Stimulated activated CD8-positive, alpha-beta memory T cell treated with anti-CD3 and anti-CD28 coated beads, Interleukin-15, amount 100 ng/mL, for 48 hours (primary cell): Measurements from ENCODE around the gene PREX1.

Source experiments
- DNase-seq, 2 donors: peaks; one replicate each; pipeline ENCODE4 v3.0.0-alpha.2; 2020; ENCODE audit warnings: low read depth in 2 of 2

PREX1 gene

GRCh38 chr20:48703511-48704219, 124.1 kb downstream of the PREX1 start:
- DNase-seq = no peak

DNA sequence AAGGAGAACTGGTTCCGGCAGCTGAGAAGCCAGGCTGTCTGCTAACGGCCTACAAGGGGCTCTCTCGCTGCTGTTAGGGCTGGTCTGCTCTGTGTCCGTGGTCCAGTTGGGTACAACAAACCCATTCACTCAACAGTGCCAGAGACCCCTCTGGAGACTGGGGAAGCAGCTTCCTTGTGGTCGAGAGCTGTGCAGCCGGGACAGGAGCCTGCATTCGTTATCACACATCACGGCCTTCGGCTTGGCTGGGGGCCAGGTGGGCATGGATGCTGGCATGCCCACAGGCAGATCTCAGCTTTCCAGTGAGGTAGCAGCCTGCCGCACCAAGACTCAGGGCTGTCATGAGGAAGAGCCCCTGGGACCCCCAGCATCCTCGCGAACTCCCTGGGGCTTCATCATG, 124.7 kb downstream of the PREX1 start:
- no peak for DNase-seq

GRCh38 chr20:48702455-48702913, 125.3 kb downstream of the PREX1 start:
- DNase-seq = no peak

DNA sequence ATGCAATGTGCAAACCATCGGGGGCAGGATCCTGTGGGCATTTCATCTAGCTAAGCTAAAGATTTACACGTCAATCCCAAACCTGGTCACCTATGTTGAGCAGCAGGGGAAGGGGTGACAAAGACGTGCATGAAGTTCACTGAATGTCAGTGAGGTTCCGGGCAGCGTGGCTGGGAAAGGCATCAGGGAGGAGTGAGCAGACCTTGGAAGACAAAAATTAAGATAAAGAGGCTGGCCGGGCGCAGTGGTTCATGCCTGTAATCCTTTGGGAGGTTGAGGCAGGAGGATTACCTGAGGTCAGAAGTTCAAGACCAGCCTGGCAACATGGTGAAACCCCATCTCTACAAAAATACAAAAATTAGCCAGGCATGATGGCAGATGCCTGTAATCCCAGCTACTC, 126.1 kb downstream of the PREX1 start:
- no peak for DNase-seq

DNA sequence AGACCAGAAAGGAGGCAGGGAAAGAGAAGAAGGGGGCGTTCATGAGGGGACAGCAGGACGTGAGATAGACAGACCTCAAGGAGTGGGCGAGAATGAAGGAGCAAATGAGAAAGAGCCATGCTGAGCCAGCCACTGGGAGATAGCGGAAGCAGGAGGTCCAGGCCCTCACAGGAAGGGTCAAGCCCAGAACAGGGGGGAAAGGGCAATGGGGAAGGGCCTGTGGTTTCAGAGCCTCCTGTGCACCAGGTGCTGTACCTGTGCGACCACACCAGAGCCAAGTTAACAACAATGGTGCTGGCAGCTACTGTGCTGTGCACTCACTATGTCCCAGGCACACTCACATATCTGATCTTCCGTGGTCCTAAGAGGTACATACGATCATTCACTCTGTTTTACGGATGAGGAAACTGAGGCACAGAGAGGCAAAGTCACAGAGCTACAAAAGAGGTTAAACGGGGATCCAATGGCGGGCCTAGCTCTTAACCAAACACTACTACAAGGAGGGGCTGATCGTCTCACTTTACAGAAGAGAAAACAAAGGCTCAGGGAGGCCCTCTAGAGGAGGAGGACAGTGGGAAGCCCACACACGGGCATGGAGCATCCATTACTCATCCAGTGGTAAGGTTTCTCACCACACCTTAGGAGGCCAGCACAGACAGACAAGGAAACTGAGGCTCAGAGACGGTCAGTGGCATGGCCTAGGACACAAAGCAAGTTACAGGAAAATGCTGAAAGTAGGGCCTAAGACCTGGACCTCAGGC, 129.1 kb downstream of the PREX1 start:
- no peak for DNase-seq

DNA sequence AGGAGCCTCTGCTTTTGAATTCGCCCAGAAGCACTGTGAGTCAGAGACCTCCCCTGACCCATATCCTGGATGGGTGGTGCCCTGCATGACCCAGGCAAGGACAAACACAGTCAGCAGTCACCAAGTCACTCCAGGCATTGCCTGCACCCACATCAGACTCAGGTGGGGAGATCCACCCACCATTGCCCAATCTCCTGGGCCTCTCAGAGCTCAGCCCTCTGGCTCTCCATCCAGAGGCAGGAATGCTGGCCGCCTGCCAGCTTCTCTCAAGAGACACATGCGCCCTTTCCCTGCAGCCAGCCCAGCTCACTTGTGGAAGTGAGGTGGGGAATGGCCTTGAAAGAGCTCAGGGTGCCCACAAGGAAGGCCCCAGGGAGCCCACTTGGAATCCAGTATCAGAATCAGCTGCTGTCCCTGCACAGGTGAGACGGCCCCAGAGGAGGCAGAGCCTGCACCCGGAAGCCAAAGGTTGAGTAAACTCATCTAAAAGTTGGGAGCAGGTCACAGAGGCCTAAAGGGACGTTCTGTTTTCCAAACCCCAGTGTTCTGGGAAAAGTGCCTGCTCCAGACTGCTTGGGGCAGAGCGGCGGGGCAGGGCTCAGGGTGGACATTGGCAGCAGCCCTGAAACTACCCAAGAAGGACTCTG, 129.8 kb downstream of the PREX1 start:
- no peak for DNase-seq

DNA sequence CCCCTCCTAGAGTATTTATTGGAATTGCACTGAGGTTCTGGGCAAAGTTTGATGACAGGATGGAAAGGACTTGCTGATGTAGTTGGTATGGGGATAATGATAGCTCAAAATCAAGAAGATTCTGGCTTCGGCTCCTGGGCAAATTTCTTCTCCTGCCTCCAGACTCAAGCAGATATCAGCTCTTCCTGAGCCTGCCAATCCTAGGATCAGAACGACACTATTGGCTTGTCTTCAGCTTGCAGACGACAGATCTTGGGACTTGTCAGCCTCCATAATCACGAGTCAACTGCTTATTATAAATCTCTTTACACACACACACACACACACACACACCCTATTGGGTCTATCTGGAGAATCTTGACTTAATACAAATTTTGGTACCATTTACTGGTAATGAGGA, 131.1 kb downstream of the PREX1 start:
- no peak for DNase-seq

GRCh38 chr20:48695738-48696137, 132.1 kb downstream of the PREX1 start:
- DNase-seq = no peak

DNA sequence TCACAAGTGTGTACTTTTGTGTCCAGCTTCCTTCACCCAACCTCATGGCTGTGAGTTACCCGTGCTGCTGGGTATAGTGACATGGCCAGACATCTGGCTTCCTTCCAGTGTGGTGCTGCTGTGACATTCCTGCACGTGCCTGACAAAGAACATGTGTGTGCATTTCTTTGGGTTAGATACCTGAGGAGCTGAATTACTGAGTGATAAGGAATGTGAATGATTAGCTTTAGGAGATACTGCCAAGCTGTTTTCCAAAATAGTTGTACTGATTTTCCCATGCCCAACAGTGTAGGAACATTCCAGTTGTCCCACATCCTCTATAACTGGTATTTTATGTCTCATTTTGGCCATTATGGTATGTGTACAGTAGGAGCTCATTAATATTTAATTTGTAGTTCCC, 132.5 kb downstream of the PREX1 start:
- no peak for DNase-seq

DNA sequence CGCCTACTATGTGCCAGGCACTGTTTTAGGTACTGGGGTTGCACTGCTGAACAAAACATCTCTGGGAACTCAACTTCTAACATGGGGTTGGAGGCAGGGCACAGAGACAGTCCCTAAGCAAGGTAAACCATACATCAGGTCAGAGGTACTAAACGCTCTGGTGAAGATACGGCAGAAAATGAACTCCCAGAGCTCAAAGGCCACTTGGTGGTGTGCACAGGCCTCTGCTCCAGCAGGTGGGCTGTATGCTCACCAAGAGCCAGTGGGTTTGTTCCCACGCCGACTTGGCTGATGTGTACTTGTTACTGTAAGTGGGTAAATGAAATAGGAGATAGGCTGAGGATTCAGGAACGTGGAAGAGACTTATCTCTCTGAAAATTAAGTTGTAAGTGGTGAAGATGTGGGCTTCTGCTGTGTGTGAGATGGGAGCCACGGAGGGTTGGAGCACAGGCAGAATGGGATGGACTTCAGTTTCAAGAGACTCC, 133.4 kb downstream of the PREX1 start:
- DNase-seq = no peak

- no peak for DNase-seq
Measured at GRCh38 chr20:48691523-48691922, 136.3 kb downstream of the PREX1 start.

DNA sequence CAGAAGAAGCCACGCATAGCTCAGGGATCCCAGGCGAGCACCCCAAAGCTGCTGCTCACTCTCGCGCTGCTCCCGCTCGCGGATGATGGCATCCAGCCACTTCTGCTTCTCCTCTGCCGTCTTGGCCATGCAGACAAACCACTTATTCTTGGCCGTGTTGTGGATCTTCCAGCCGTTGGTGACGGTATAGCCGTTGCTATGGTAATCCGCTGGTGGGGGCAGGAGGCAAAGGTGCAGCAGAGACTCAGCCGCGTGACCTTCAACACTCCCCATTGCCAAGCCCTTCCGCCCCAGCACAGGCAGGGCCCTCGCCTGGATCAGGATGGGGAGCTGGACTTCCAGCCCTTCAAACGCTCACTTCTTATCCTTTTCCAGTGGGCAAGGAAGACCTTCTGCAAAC, 136.9 kb downstream of the PREX1 start:
- no peak for DNase-seq

- no peak for DNase-seq
Measured at GRCh38 chr20:48689874-48690571, 137.8 kb downstream of the PREX1 start.

DNA sequence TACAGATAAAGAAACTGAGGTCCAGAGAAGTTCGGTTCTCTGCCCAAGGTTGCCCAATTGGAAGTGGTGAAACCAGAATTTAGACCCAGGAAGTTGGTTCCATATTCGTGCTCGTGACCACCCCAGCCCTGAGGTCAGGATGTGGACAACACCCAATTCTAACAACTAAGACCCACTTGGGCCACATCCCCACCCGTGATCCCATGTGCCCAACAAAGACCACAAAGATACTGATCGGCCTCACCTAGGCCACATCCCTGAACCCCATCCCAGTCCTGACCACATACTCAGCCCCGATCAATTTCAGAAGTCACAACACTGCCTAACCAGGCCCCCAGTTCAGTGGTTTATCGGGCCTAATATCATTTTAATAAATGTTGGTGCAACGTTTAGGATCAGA, 138.4 kb downstream of the PREX1 start:
- no peak for DNase-seq

DNA sequence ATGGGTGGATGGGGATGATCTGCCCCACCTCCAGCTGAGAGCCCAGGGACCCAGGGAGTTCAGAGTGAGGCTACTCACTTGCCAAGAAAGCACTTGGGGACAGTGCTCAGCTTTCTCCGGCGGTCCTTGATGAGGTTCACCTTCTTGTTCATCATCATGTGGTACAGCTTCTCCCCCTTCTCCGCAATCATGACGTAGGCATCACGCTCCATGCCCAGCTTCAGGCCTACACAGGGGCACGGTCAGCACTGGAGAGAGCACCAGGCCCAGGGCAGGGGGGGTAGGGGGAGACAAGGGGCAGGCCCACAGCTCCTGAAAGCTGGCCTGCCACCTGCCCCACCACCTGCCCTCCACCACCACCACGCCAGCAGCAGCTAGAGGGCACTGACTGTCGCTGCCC, 139.2 kb downstream of the PREX1 start:
- no peak for DNase-seq

GRCh38 chr20:48687117-48687800, 140.5 kb downstream of the PREX1 start:
- DNase-seq = no peak

GRCh38 chr20:48686238-48687116, 141.3 kb downstream of the PREX1 start:
- DNase-seq = no peak

- no peak for DNase-seq
Measured at GRCh38 chr20:48685300-48685699, 142.5 kb downstream of the PREX1 start.

DNA sequence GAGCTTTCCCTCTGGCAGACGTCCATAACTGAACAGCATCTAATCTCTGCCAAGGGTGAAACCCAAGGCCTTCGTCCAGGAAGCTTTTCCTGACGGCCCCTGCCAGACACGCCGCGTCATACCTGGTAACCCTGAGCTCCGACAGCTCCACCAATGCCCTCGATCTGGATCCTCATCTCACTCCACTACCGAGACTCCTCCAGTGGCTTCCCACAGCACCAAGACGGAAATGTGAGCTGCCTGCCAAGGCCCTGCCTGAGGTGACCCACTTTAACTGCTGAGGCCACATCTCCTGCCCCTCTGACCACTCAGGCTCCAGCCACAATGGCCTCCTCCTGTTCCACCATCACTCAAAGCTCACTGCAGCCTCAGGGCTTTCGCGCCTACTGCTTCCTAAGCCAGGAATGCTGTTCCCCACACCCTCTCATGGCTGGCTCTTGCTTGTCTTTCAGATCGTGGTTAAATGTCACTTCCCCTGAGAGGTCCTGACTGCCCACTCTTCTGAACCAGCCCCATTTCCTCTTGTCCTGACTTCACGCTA, 143.2 kb downstream of the PREX1 start:
- no peak for DNase-seq

- DNase-seq = no peak
Measured at GRCh38 chr20:48683467-48684175, 144.2 kb downstream of the PREX1 start.
